Mesendoderm (in vitro differentiated cells): Measurements from ENCODE around the gene C2orf72.

Source experiments
- DNase-seq: peaks from one replicate; pipeline ENCODE4 v3.0.0; 2013
- H2AK5ac ChIP-seq: 2 replicates; pipeline ENCODE4 v1.6.1; 2013; ENCODE audit warnings: low read length, inconsistent platforms
- H2BK120ac ChIP-seq: 2 replicates; pipeline ENCODE4 v1.6.1; 2013; ENCODE audit warnings: low read depth, mild to moderate bottlenecking, low read length, moderate library complexity, mixed read lengths
- H2BK15ac ChIP-seq: replicated peaks from 2 replicates; pipeline ENCODE4 v1.6.1; 2013; ENCODE audit warnings: low read depth, mild to moderate bottlenecking, moderate library complexity
- H2BK5ac ChIP-seq: 2 replicates; pipeline ENCODE4 v1.6.1; 2013; ENCODE audit warnings: low read length, inconsistent platforms
- H3K18ac ChIP-seq: 2 replicates; pipeline ENCODE4 v1.6.1; 2013; ENCODE audit warnings: mild to moderate bottlenecking, low read length, mixed read lengths
- H3K23ac ChIP-seq: one replicate; pipeline ENCODE4 v1.6.1; 2013; ENCODE audit warnings: low read length
- H3K27ac ChIP-seq: 2 replicates; pipeline ENCODE4 v1.5.1; 2013; ENCODE audit warnings: low read depth, mild to moderate bottlenecking, inconsistent platforms, low read length, moderate library complexity
- H3K27me3 ChIP-seq: 2 replicates; pipeline ENCODE4 v1.6.1; 2013; ENCODE audit warnings: low read length, control low read depth, mild to moderate bottlenecking, inconsistent platforms; ENCODE audit not compliant: insufficient read depth, poor library complexity
- H3K36me3 ChIP-seq: 2 replicates; pipeline ENCODE4 v1.6.1; 2013; ENCODE audit warnings: low read length, inconsistent platforms; ENCODE audit not compliant: control insufficient read depth, insufficient read depth
- H3K4ac ChIP-seq: one replicate; pipeline ENCODE4 v1.6.1; 2013; ENCODE audit warnings: low read depth, mild to moderate bottlenecking, low read length, moderate library complexity
- H3K4me1 ChIP-seq: 2 replicates; pipeline ENCODE4 v1.6.1; 2013; ENCODE audit warnings: low read depth, low read length, inconsistent platforms; ENCODE audit not compliant: control insufficient read depth
- H3K4me2 ChIP-seq: 2 replicates; pipeline ENCODE4 v1.6.1; 2013; ENCODE audit warnings: low read length
- H3K4me3 ChIP-seq: 2 replicates; pipeline ENCODE4 v1.5.1; 2013; ENCODE audit warnings: mild to moderate bottlenecking, low read length
- H3K56ac ChIP-seq: one replicate; pipeline ENCODE4 v1.6.1; 2013; ENCODE audit warnings: low read length
- H3K79me1 ChIP-seq: 2 replicates; pipeline ENCODE4 v1.6.1; 2013; ENCODE audit warnings: low read length, inconsistent platforms
- H3K79me2 ChIP-seq: 2 replicates; pipeline ENCODE4 v1.6.1; 2013; ENCODE audit warnings: mild to moderate bottlenecking, low read length; ENCODE audit not compliant: control insufficient read depth, insufficient read depth
- H3K9ac ChIP-seq: 2 replicates; pipeline ENCODE4 v1.6.1; 2013; ENCODE audit warnings: low read length, inconsistent platforms
- H4K5ac ChIP-seq: one replicate; pipeline ENCODE4 v1.6.1; 2013; ENCODE audit warnings: low read length
- H4K8ac ChIP-seq: one replicate; pipeline ENCODE4 v1.6.1; 2013; ENCODE audit warnings: low read depth, mild to moderate bottlenecking, control low read depth, low read length, moderate library complexity
- WGBS: extraction: QIAGEN DNeasy Blood & Tissue Kit; methylation state at CpG from one replicate; pipeline ENCODE4 v1.1.7; 2013; ENCODE audit warnings: low lambda C conversion rate, missing lambda C conversion rate; ENCODE audit not compliant: insufficient coverage; ENCODE audit errors: extremely low coverage; 5-methylcytosine and 5-hydroxymethylcytosine counted together

Gene C2orf72

DNA sequence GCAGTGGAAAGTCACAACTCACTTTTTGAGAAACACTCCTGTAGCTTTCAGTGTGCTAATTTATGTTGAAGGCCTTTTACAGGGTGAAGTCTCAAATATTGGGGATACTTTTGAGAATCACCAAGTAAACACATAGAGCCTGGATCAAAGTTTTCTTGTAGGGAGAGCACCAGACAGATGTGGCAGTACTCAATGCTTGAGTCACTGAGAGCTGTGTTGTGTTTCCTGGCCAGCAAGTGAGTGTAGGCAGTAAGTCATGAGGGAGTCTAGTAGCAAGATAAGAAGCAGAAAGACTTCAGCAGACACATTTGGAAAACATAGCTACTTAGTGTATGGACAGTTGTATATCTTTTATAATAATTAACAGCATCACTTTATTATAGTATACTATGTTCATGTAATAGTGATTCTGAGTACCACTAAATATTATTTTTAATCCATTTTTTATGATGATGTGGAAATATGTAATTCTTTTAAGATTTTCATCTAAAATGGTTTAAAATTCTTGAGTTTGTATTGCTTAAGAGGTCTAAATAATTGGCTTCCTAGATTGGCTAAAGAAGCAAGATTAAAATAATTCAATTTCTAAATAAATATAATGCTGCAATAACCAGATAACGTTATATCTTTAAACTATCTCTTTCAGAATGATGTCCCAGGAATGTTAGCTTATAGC lies 32.2 kb downstream of the C2orf72 start:
- Histone ChIP-seq H4K8ac (no peak overlapping the region), H3K79me1 (no peaks in the 10 kb centered on the region), H2BK120ac (no peak overlapping the region), H3K23ac (no peak overlapping the region), H3K36me3 (peaks cover 1% of the 10 kb centered on the region), H2AK5ac (no peak overlapping the region), H3K27ac (no peak overlapping the region), H3K79me2 (no peaks in the 10 kb centered on the region), H3K4me1 (no peaks in the 10 kb centered on the region), H2BK5ac (no peak overlapping the region), H3K27me3 (no peaks in the 10 kb centered on the region), H3K56ac (no peak overlapping the region), H3K18ac (no peak overlapping the region), H3K4me3 (no peak overlapping the region), H3K4me2 (no peak overlapping the region), H2BK15ac (no peak overlapping the region), H3K4ac (no peak overlapping the region), H3K9ac (no peak overlapping the region), H4K5ac (no peak overlapping the region)
- DNase-seq = no peak
- WGBS = no CpG with 5 or more reads among the region's 1 CpG

DNA sequence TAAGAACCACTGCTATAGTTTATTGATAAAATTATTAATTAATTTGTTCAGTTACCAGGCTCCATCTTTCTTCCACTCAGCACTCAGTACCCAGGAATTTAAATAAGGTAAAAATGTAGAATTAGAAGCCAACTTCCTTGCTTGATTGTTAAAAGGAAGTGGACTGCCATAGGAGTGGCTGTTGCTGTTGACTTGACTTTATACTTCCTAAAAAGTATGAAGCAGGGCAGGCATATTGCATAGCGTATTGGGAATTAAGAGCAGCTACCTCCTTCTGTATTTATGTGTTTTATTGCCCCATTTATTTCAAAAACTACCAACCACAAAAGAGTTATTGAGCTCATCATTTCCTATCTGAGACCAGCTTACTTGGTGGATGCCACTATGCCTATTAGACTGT lies 47.2 kb downstream of the C2orf72 start:
- Histone ChIP-seq H2BK15ac (no peak overlapping the region), H3K27ac (no peak overlapping the region), H3K9ac (no peak overlapping the region), H4K8ac (no peak overlapping the region), H3K4me2 (no peak overlapping the region), H3K27me3 (no peaks in the 10 kb centered on the region), H3K56ac (no peak overlapping the region), H2AK5ac (no peak overlapping the region), H3K36me3 (peaks cover 15% of the 10 kb centered on the region), H3K4me3 (no peak overlapping the region), H3K79me1 (no peaks in the 10 kb centered on the region), H3K4ac (no peak overlapping the region), H2BK5ac (no peak overlapping the region), H3K4me1 (no peaks in the 10 kb centered on the region), H4K5ac (no peak overlapping the region), H3K79me2 (no peaks in the 10 kb centered on the region), H2BK120ac (no peak overlapping the region), H3K18ac (no peak overlapping the region), H3K23ac (no peak overlapping the region)
- WGBS = no CpG with 5 or more reads among the region's 1 CpG
- DNase-seq = no peak

DNA sequence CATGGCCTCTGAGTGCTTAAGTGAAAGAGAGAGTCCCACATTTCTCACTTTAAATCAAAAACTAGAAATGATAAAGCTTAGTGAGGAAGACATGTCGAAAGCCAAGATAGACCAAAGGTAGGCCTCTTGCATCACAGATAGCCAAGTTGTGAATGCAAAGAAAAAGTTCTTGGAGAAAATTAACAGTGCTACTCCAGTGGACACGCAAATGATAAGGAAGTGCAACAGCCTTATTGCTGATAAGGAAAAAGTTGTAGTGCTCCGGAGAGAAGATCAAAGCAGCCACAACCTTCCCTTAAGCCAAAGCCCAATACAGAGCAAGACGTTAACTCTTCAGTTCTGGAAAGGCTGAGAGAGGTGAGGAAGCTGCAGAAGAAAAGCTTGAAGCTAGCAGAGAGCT lies 51.4 kb downstream of the C2orf72 start:
- no peak overlapping the region for H3K27ac ChIP-seq
- no peak overlapping the region for H3K4me2 ChIP-seq
- H3K4me1 ChIP-seq = no peaks in the 10 kb centered on the region
- H2AK5ac ChIP-seq = no peak overlapping the region
- H3K56ac ChIP-seq = no peak overlapping the region
- H2BK120ac ChIP-seq = no peak overlapping the region
- H2BK5ac ChIP-seq = no peak overlapping the region
- H3K79me2 ChIP-seq = no peaks in the 10 kb centered on the region
- no peak overlapping the region for H3K4me3 ChIP-seq
- no peak overlapping the region for H2BK15ac ChIP-seq
- H3K36me3 ChIP-seq = peaks cover 11% of the 10 kb centered on the region
- no peak for DNase-seq
- H3K23ac ChIP-seq = no peak overlapping the region
- H3K4ac ChIP-seq = no peak overlapping the region
- no peaks in the 10 kb centered on the region for H3K27me3 ChIP-seq
- no peak overlapping the region for H4K8ac ChIP-seq
- H4K5ac ChIP-seq = no peak overlapping the region
- peaks cover 6% of the 10 kb centered on the region for H3K79me1 ChIP-seq
- no peak overlapping the region for H3K18ac ChIP-seq
- H3K9ac ChIP-seq = no peak overlapping the region
- no CpG with 5 or more reads among the region's 4 CpGs for WGBS

DNA sequence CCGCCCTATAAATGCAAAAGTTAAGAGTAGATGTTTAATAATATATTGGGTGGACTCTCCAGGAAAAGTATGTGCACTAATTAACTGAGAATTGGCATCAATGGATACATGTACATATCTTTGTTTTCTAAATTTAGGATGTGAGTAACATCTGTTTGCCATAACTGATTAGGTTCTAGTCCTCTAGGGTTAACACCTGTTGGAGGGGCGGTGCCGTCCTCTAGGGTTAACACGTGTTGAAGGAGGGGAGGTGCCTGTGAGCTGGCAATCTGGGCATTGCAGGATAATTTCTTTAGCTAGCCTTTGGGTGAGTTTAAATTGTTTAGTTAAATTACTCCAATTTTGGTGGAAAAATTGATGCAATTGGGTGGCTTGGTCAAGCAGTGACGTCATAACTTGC lies 56.6 kb downstream of the C2orf72 start:
- no peak overlapping the region for H3K56ac ChIP-seq
- H3K4me1 ChIP-seq = no peaks in the 10 kb centered on the region
- no peak overlapping the region for H2AK5ac ChIP-seq
- H3K4me2 ChIP-seq = no peak overlapping the region
- H3K18ac ChIP-seq = no peak overlapping the region
- H3K27ac ChIP-seq = no peak overlapping the region
- H4K5ac ChIP-seq = no peak overlapping the region
- no peaks in the 10 kb centered on the region for H3K27me3 ChIP-seq
- H3K79me1 ChIP-seq = peaks cover 6% of the 10 kb centered on the region
- H2BK15ac ChIP-seq = no peak overlapping the region
- H3K79me2 ChIP-seq = no peaks in the 10 kb centered on the region
- no peak overlapping the region for H2BK5ac ChIP-seq
- no peak for DNase-seq
- no peak overlapping the region for H3K23ac ChIP-seq
- H2BK120ac ChIP-seq = no peak overlapping the region
- no peak overlapping the region for H3K4me3 ChIP-seq
- no peak overlapping the region for H3K9ac ChIP-seq
- WGBS = no CpG with 5 or more reads among the region's 5 CpGs
- no peak overlapping the region for H4K8ac ChIP-seq
- H3K36me3 ChIP-seq = peaks cover 3% of the 10 kb centered on the region
- no peak overlapping the region for H3K4ac ChIP-seq

DNA sequence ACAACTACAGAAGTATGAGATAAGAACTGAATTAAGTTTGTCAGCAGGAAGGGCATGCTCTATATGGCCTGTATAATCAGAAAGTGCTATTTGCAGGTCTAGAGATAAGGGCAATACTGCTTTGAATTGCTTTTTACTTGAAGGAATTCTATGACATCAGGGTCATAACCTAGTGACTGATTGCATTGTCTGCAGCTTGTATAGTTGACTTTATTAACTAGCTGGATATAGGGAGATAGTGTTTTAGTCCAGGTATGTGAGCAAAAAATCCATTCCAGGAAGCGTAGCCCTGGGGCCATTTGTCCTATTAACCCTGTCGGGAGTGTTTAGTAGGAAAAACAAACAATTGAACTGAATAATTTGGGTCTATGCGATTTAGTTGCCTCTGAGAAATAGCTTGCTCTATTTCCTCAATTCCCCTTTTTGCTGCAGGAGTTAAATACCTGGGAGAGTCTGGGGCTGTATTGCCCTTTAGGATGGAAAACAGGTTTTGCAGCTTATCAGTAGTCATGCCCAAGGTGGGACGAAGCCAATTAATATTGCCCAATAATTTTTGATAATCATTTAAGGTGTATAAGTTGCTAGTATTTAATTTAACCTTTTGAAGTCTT lies 57.5 kb downstream of the C2orf72 start:
- Histone ChIP-seq H2AK5ac (no peak overlapping the region), H3K79me2 (no peaks in the 10 kb centered on the region), H3K79me1 (peaks cover 6% of the 10 kb centered on the region), H3K27me3 (no peaks in the 10 kb centered on the region), H3K23ac (no peak overlapping the region), H3K4me3 (no peak overlapping the region), H3K4me2 (no peak overlapping the region), H3K36me3 (peaks cover 5% of the 10 kb centered on the region), H3K56ac (no peak overlapping the region), H3K4ac (no peak overlapping the region), H3K4me1 (no peaks in the 10 kb centered on the region), H2BK120ac (no peak overlapping the region), H3K9ac (no peak overlapping the region), H4K5ac (no peak overlapping the region), H3K18ac (no peak overlapping the region), H2BK5ac (no peak overlapping the region), H4K8ac (no peak overlapping the region), H2BK15ac (no peak overlapping the region), H3K27ac (no peak overlapping the region)
- WGBS = no CpG with 5 or more reads among the region's 4 CpGs
- DNase-seq = peak; percentile 14
